Activated T-cell treated with anti-CD3 and anti-CD28 coated beads, Interleukin-2, amount 50 U/mL, for 24 hours (primary cell): Measurements from ENCODE around the gene ELAVL4.
A peak's percentile ranks its signal among the peaks of the same experiment; 100 is the strongest.

ENCODE experiments used
- DNase-seq: peaks from one replicate; pipeline ENCODE4 v3.0.0-alpha.2; 2020
- H3K27ac Mint-ChIP-seq: 2 replicates; pipeline ENCODE4 v1.8.0; 2020; ENCODE audit warnings: mild to moderate bottlenecking, mixed read lengths
- H3K27me3 Mint-ChIP-seq: 2 replicates; pipeline ENCODE4 v1.8.0; 2020; ENCODE audit warnings: mixed read lengths
- H3K36me3 Mint-ChIP-seq: 2 replicates; pipeline ENCODE4 v1.8.0; 2020; ENCODE audit warnings: low read depth, mixed read lengths
- H3K4me1 Mint-ChIP-seq: 2 replicates; pipeline ENCODE4 v1.8.0; 2020; ENCODE audit warnings: low read depth, mixed read lengths
- H3K4me3 Mint-ChIP-seq: 2 replicates; pipeline ENCODE4 v1.8.0; 2020; ENCODE audit warnings: mild to moderate bottlenecking, moderate library complexity, mixed read lengths
- H3K9me3 Mint-ChIP-seq: 2 replicates; pipeline ENCODE4 v1.8.0; 2020; ENCODE audit warnings: mixed read lengths

The ELAVL4 gene

DNA sequence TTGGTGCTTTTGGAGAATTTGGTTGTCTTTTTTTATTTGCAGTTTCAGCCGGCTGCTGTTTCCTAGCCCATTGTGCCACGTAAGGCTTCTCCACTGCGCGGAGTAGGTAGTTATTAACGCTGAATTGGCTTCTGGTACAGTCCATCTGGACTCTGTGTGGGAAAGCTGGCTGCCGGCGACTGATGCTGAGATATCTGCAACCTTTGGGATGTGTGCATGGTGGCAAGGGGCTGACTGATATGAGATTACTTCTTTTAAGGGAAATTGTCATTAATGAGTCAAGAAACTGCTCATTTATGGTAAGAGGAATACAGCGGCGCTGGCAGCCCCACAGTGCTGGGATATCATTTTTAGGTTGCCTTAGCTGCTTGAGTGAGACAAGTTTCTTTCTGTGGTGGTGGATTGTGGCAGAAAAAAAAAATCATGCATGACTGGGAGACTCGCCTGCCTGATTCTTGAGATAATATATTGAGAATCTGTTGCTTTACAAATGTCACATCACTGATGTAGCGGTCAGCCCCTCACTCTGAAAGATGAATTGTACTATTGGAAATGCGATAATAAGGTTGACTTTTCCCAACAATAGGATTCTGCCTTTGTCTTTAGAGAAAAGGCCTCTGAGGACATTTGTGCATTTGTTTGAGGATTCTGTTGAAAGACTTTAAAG is 2.5 kb upstream of the ELAVL4 start:
- no peak for DNase-seq
- Mint-ChIP-seq H3K27ac (no peak overlapping the region), H3K9me3 (no peaks in the 10 kb centered on the region), H3K36me3 (no peaks in the 10 kb centered on the region), H3K4me1 (peaks cover 18% of the 10 kb centered on the region), H3K27me3 (peaks cover 44% of the 10 kb centered on the region), H3K4me3 (no peak overlapping the region)

DNA sequence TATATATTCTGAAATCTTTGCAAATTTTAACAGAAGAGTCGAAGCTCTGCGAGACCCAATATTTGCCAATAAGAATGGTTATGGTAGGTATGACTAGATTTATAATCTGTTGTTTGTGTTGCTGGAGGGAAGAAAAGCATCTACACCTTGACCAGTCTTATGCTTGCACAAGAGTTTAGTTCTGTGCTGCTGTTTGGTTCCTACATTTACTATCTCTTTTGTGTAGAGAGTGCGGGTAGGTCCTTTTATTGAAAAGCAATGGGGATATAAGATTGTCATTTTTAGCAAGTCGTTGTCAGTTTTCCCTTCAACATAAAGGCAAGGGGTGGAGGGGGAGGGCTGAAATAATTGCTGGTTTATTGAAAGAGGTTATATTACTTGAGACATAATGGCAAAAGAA is 396 bp downstream of the ELAVL4 start:
- no peak for DNase-seq
- H3K4me3 Mint-ChIP-seq: no peak overlapping the region
- H3K4me1 Mint-ChIP-seq: peaks cover 18% of the 10 kb centered on the region
- H3K27me3 Mint-ChIP-seq: peaks cover 62% of the 10 kb centered on the region
- no peak overlapping the region for H3K27ac Mint-ChIP-seq
- no peaks in the 10 kb centered on the region for H3K36me3 Mint-ChIP-seq
- no peaks in the 10 kb centered on the region for H3K9me3 Mint-ChIP-seq

DNA sequence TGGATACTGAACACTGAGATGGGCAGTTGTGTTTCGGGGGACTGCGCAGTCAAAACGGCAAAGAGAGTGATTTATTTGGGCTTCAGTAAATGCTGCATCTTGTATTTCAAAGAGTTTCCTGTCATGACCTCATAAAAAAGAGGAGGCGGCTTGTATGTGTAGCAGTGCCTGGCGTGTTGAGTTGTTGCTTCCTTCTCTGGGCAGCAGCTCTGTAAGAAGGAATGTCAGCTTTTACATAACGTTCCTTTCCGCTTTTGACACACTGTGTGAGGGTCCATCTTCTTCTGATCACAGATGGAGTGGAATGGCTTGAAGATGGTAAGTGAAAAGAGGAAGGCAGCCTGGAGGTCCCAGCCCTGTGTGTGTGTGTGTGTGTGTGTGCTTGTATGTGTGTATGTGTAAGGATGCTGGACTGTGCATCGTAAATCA is 941 bp downstream of the ELAVL4 start:
- DNase-seq: no peak
- Mint-ChIP-seq H3K9me3 (no peaks in the 10 kb centered on the region), H3K27me3 (peaks cover 67% of the 10 kb centered on the region), H3K4me3 (peak overlapping the region; percentile 51), H3K4me1 (peaks cover 18% of the 10 kb centered on the region), H3K27ac (no peak overlapping the region), H3K36me3 (no peaks in the 10 kb centered on the region)

DNA sequence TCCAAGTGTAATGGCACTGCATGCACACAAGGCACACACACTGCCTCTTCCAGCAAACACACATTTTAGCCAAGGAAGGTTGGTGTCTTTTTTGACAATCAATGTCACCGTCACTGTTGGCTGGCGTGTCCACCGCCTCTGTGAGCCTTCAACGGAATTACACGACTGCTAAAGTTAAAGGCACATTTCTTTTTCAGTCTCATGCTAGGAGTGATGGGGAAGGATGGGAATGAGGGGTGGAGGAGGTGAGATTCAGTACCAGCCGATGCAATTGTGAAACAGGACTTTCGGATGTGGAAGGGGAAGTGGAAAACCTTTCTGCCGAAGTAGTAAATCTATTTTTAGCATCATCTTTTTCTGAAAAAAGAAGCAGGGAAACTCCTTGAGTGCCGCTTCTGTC is 1.4 kb downstream of the ELAVL4 start:
- H3K36me3 Mint-ChIP-seq: no peaks in the 10 kb centered on the region
- H3K4me1 Mint-ChIP-seq: peaks cover 18% of the 10 kb centered on the region
- H3K27me3 Mint-ChIP-seq: peaks cover 67% of the 10 kb centered on the region
- H3K9me3 Mint-ChIP-seq: no peaks in the 10 kb centered on the region
- no peak overlapping the region for H3K27ac Mint-ChIP-seq
- H3K4me3 Mint-ChIP-seq: peak overlapping the region; percentile 51
- DNase-seq: no peak

DNA sequence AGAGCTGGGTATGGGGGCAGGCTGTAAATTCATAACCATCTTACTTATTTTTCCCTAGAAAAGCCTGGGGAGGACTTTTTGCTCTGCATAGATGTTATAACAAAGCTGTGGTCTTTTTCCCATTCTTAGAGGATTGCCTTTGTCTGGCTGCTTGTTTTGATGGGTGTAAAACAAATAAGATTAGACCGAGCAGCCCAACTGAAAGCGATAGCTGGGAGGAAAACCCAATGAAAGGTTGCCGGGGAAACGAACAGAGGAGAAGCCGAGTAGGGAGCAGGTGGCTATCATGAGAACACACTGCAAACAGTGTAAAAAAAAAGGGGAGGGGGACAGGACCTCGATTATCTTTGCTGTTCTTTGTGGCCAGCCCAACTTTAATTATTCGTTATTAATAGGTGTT is 1.9 kb downstream of the ELAVL4 start:
- no peak for DNase-seq
- no peaks in the 10 kb centered on the region for H3K9me3 Mint-ChIP-seq
- H3K4me3 Mint-ChIP-seq: peak overlapping the region; percentile 51
- peaks cover 67% of the 10 kb centered on the region for H3K27me3 Mint-ChIP-seq
- H3K27ac Mint-ChIP-seq: no peak overlapping the region
- H3K36me3 Mint-ChIP-seq: no peaks in the 10 kb centered on the region
- H3K4me1 Mint-ChIP-seq: peaks cover 18% of the 10 kb centered on the region

DNA sequence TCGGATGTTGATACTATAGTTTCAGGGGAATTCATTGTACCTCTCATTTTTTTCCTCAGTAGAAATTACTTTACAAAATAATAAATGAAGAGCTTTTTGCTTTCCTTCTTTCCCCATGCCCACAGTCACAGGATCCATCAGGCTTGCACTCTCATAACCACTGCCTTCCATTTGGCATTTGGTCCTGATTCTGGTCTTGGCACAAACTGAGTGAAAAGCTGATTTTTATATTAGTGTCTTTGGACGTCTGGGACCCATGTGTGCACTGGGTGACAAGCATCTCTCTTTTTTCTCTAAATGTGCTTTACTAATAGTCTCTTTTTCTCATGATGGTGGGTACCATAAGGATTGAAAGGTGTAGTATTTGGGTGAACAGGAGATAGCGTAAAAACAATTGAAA is 2.8 kb downstream of the ELAVL4 start:
- no peak for DNase-seq
- H3K27me3 Mint-ChIP-seq: peaks cover 60% of the 10 kb centered on the region
- peaks cover 18% of the 10 kb centered on the region for H3K4me1 Mint-ChIP-seq
- no peak overlapping the region for H3K4me3 Mint-ChIP-seq
- no peaks in the 10 kb centered on the region for H3K9me3 Mint-ChIP-seq
- no peaks in the 10 kb centered on the region for H3K36me3 Mint-ChIP-seq
- no peak overlapping the region for H3K27ac Mint-ChIP-seq

DNA sequence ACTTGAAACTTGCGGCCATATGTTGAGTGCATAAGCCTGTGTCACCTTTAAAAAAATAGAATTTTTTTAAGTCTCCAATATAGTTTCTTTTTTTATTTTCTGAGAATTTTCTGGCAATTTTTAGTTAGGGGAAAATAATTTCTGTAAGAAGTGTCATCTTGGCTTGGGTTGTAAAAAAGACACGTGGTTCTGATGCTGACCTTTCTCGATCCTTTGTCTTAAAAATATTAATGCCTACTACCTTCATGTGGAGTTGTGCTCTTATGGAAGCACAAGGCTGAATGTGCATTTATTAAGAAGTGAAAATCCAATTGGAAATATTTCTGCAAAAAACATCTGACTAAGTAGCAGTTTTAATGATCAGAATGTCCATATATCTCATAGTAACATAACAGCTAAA is 3.5 kb downstream of the ELAVL4 start:
- H3K9me3 Mint-ChIP-seq: no peaks in the 10 kb centered on the region
- H3K27me3 Mint-ChIP-seq: peaks cover 58% of the 10 kb centered on the region
- DNase-seq: no peak
- no peaks in the 10 kb centered on the region for H3K36me3 Mint-ChIP-seq
- H3K4me3 Mint-ChIP-seq: no peak overlapping the region
- peaks cover 18% of the 10 kb centered on the region for H3K4me1 Mint-ChIP-seq
- H3K27ac Mint-ChIP-seq: no peak overlapping the region

DNA sequence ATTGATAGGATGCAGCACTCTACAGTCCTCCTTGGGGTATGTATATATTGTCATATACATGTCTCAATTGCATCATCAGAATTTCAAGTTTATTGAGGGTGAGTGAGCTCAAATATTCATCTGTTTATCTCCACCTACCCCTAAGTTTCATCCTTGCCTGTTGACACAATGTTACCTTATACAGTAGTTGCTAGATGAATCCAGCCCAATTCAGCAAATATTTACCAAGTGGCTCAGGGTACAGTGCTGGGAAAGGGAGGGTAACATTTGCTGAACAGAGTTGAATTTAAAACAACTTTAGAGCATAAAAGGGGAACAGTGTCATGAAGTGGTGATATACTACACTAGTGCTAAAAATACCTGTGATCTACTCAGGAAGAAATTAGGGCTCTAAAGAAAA is 14.4 kb downstream of the ELAVL4 start:
- Mint-ChIP-seq H3K9me3 (no peaks in the 10 kb centered on the region), H3K36me3 (no peaks in the 10 kb centered on the region), H3K27ac (no peak overlapping the region), H3K4me1 (no peaks in the 10 kb centered on the region), H3K4me3 (no peak overlapping the region), H3K27me3 (peaks cover 15% of the 10 kb centered on the region)
- no peak for DNase-seq

DNA sequence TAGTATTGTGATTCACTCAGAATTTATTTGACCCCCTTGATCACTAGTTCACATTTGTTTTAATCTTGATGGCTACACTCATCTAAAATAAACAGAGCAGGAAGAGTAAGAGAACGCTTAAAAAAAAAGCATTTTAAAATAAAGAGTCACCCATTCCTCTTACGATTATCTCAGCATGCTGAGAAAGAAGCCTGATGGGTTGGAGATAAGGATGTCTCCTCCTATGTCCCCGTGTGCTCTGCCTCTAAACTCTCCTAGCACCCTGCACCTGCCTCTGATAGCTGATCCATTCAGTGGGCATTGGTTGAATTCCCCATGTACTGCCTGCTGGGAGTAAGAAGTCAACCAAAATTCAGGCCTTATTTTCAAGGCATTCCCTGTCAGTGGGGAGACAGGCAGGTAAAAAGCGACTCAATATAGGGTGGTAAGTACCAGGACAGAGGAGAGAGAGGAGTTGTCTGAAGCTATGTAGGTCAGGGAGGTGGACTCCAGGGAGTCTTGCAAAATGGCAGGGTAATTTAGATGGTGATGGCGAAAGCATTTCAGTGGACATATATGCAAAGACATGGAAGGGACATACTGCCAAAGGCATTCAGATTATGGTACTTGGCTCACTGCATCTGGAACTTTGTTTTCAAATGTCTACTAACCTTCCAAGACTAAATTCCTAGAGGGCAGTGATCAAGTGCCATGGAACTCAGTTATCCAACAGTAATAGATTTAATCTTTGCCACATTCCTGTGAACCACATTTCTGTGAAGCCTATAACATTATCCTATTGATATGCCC is 18.4 kb downstream of the ELAVL4 start:
- peaks cover 12% of the 10 kb centered on the region for H3K27me3 Mint-ChIP-seq
- no peaks in the 10 kb centered on the region for H3K36me3 Mint-ChIP-seq

DNA sequence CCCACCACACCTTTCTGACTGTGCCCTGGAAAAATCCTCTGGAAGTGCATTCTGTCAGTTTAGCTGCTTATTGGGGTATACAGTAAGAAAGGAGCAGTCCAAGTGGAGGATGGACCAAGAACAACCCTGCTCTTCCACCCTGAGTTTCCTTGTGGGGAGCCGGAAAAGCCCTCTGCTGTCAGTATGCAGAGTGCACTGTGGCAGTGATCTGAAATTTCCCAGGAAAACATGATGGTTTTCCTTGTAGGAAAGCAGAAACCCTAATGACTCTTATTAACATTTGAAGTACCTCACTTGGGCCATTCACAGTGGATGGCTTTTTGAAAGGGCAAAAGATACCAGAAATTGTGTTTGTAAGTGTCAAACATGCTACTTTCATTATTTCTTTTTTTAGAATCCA is 20.5 kb downstream of the ELAVL4 start:
- H3K27me3 Mint-ChIP-seq: peaks cover 6% of the 10 kb centered on the region
- H3K27ac Mint-ChIP-seq: no peak overlapping the region
- H3K4me1 Mint-ChIP-seq: no peaks in the 10 kb centered on the region
- no peaks in the 10 kb centered on the region for H3K9me3 Mint-ChIP-seq
- no peak for DNase-seq
- H3K36me3 Mint-ChIP-seq: no peaks in the 10 kb centered on the region
- no peak overlapping the region for H3K4me3 Mint-ChIP-seq

More for the DNA sequence above, 18.4 kb downstream of the ELAVL4 start:
- no peak for DNase-seq
- no peaks in the 10 kb centered on the region for H3K9me3 Mint-ChIP-seq
- H3K4me3 Mint-ChIP-seq: no peak overlapping the region
- no peaks in the 10 kb centered on the region for H3K4me1 Mint-ChIP-seq
- no peak overlapping the region for H3K27ac Mint-ChIP-seq

DNA sequence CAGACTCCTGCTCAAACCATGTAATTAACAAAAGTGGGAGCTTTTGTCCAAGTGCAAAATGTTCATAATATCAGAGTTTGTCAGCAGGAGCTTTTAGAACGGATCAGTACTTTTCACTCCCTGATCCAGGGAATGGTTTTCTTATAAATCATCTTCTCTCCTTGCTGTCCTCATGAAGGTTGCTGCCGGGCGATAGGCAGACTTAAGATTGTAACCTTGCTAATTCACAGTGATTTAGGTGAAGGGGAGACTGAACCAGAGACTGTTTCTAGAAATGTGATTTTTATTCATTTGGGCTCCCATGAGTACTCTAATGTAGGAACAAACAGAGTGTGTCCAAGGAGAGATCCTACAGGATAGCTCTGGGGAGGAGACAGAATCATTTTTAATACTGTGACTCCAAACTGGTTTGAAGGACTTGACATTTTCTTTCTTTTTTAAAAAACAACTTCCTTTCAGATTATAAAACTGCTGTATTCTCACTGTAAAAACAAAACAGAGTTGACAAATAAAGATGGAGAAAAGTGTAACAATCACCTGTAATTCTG is 23.7 kb downstream of the ELAVL4 start:
- H3K36me3 Mint-ChIP-seq: no peaks in the 10 kb centered on the region
- H3K27ac Mint-ChIP-seq: no peak overlapping the region
- no peak overlapping the region for H3K4me3 Mint-ChIP-seq
- no peaks in the 10 kb centered on the region for H3K4me1 Mint-ChIP-seq
- H3K9me3 Mint-ChIP-seq: no peaks in the 10 kb centered on the region
- no peak for DNase-seq
- peaks cover 11% of the 10 kb centered on the region for H3K27me3 Mint-ChIP-seq

DNA sequence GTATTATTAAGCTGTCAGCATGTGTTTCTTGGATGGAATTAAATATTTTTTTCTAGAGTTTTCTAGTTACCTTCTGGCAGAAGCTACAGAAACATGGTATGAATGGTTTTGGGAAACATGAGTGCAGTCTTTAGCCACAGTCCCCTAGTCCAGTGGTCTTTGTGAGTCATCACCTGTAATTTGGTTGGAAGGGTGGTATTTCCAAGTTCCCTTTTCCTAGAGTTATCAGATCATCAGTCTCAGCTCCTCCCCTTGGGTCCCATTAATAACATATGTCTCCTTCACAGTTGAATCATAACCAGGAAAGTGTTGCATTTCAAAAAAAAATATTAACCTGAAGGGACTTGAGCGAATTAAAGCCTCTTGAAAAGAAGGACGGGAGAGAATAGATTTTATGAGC is 27.0 kb downstream of the ELAVL4 start:
- Mint-ChIP-seq H3K27ac (no peak overlapping the region), H3K9me3 (no peaks in the 10 kb centered on the region), H3K4me1 (no peaks in the 10 kb centered on the region), H3K4me3 (no peak overlapping the region), H3K27me3 (peaks cover 14% of the 10 kb centered on the region), H3K36me3 (no peaks in the 10 kb centered on the region)
- no peak for DNase-seq

DNA sequence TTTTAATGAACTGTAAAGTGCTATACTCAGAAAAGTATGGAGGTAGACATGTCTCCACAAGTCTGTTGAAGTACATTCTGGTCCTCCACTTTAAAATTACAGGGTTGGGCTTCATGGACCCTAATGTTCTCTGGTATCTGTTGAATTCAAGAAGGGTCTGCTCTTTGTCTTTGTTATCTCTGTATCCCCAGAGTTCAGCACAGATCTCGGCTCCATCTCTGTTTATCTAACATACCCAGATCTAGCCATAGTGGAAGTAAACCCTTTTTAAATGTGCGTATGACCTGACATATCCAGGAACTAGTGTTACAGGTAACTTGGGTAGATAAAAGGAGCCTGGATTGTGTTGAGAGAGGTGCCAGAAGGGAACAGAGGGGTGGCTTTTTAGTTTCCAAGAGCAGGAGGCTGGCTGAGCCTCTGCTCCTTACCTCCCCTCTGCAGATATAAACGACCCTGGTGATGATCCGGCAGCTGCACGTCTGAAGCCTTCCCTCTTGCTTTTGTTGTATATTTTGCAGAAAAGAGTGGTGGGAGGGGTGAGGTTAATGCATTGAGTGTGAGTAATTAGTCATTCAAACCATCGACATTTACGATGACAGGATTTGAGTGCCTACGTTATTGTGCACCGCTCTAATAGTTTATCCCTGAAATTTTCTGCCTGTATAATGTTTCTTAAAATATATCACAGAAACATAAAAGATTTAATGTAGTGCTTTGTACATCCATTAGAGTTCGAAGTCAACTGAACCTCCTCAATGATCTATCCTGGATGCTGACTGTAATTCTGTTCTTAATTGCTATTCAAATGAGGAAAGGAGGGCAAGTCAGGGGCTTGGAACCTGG is 30.8 kb downstream of the ELAVL4 start:
- H3K27ac Mint-ChIP-seq: no peak overlapping the region
- H3K27me3 Mint-ChIP-seq: peaks cover 23% of the 10 kb centered on the region
- no peaks in the 10 kb centered on the region for H3K4me1 Mint-ChIP-seq
- H3K36me3 Mint-ChIP-seq: no peaks in the 10 kb centered on the region
- no peaks in the 10 kb centered on the region for H3K9me3 Mint-ChIP-seq
- no peak for DNase-seq
- no peak overlapping the region for H3K4me3 Mint-ChIP-seq

DNA sequence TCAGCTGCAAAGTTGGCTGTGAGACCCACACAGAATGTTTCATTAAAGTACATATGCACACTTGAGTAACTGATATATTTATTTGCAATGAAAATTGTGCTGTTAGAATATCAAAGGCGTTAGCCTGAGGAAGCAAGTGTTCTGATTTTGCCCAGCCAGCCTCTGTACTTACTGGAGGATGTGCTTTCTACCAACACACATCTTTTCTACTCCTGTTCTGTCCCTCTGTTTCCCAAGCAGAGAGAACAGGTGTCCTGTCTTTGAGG is 31.4 kb downstream of the ELAVL4 start:
- no peaks in the 10 kb centered on the region for H3K9me3 Mint-ChIP-seq

More for the DNA sequence above, 31.4 kb downstream of the ELAVL4 start:
- Mint-ChIP-seq H3K36me3 (no peaks in the 10 kb centered on the region), H3K4me1 (no peaks in the 10 kb centered on the region), H3K27ac (no peak overlapping the region), H3K4me3 (no peak overlapping the region), H3K27me3 (peaks cover 23% of the 10 kb centered on the region)
- DNase-seq: no peak
